Neural progenitor cell (in vitro differentiated cells): ENCODE results near the gene SYT6. TPM values are rescaled to one million over a fixed set of nuclear protein-coding genes. Genes with fewer than 3 reads are reported as not detected.

Experiments
- DNase-seq: peaks from one replicate; pipeline ENCODE4 v3.0.0-alpha.2; 2016; ENCODE audit warnings: low spot score
- H2AFZ ChIP-seq: fragments of 200-600 bp; sonication (generic); replicated peaks from 2 replicates; pipeline ENCODE4 v1.6.1; 2016; ENCODE audit warnings: antibody characterized with exemption
- H3F3A ChIP-seq: fragments of 200-600 bp; sonication (generic); 2 replicates; pipeline ENCODE4 v1.6.1; 2016; ENCODE audit warnings: antibody characterized with exemption, low read depth
- H3K27ac ChIP-seq: fragments of 200-600 bp; sonication (generic); 2 replicates; pipeline ENCODE4 v1.5.1; 2016; ENCODE audit warnings: mild to moderate bottlenecking
- H3K27me3 ChIP-seq: fragments of 200-600 bp; sonication (generic); 2 replicates; pipeline ENCODE4 v1.6.1; 2016; ENCODE audit warnings: mild to moderate bottlenecking, moderate library complexity
- H3K36me3 ChIP-seq: fragments of 200-600 bp; sonication (generic); 2 replicates; pipeline ENCODE4 v1.5.1; 2016
- H3K4me1 ChIP-seq: fragments of 200-600 bp; sonication (generic); 2 replicates; pipeline ENCODE4 v1.6.1; 2016; ENCODE audit warnings: mixed run types
- H3K4me2 ChIP-seq: fragments of 200-600 bp; sonication (generic); 2 replicates; pipeline ENCODE4 v1.6.1; 2016
- H3K4me3 ChIP-seq: fragments of 200-600 bp; sonication (generic); 2 replicates; pipeline ENCODE4 v1.5.1; 2016
- H3K79me2 ChIP-seq: fragments of 200-600 bp; sonication (generic); 2 replicates; pipeline ENCODE4 v1.6.1; 2016; ENCODE audit warnings: low read depth
- H3K9ac ChIP-seq: fragments of 200-600 bp; sonication (generic); 2 replicates; pipeline ENCODE4 v1.6.1; 2016
- H3K9me3 ChIP-seq: fragments of 200-600 bp; sonication (generic); 2 replicates; pipeline ENCODE4 v1.5.1; 2016; ENCODE audit warnings: low read depth
- H4K20me1 ChIP-seq: fragments of 200-600 bp; sonication (generic); 2 replicates; pipeline ENCODE4 v1.6.1; 2016; ENCODE audit warnings: low read depth
- H3K27ac Mint-ChIP-seq: 3 replicates; pipeline ENCODE4 v1.8.0; 2021; ENCODE audit warnings: mixed read lengths
- H3K27me3 Mint-ChIP-seq: 2 replicates; pipeline ENCODE4 v1.8.0; 2022; ENCODE audit warnings: low read depth, mild to moderate bottlenecking, inconsistent platforms, moderate library complexity, mixed read lengths; ENCODE audit not compliant: insufficient read depth
- H3K36me3 Mint-ChIP-seq: 3 replicates; pipeline ENCODE4 v1.8.0; 2021; ENCODE audit warnings: mixed read lengths
- H3K4me1 Mint-ChIP-seq: 3 replicates; pipeline ENCODE4 v1.8.0; 2021; ENCODE audit warnings: mixed read lengths
- H3K4me3 Mint-ChIP-seq: 3 replicates; pipeline ENCODE4 v1.8.0; 2021; ENCODE audit warnings: mild to moderate bottlenecking, moderate library complexity, mixed read lengths
- H3K9me3 Mint-ChIP-seq: 3 replicates; pipeline ENCODE4 v1.8.0; 2020; ENCODE audit warnings: mixed read lengths
- EZH2 ChIP-seq: fragments of 200-600 bp; sonication (generic); IDR thresholded peaks from 2 replicates; pipeline ENCODE4 v1.6.1; 2017; ENCODE audit warnings: antibody characterized with exemption, mild to moderate bottlenecking, moderate library complexity
- EZH2phosphoT487 ChIP-seq: fragments of 200-600 bp; sonication (generic); IDR thresholded peaks from 2 replicates; pipeline ENCODE4 v1.6.1; 2017; ENCODE audit warnings: antibody characterized with exemption
- total RNA-seq: library from RNA; depleted of rRNA; stranded (reverse); fragments of >200 nt; gene quantifications from 2 replicates; pipeline ENCODE4 v1.2.3, GENCODE V29; 2015; ENCODE audit warnings: low replicate concordance
- TF ChIP-seq, protein P1 (sequence below): fragments of 200-600 bp; sonication (generic); IDR thresholded peaks from 2 replicates; pipeline ENCODE4 v1.5.1; 2017; ENCODE audit warnings: antibody characterized with exemption, mild to moderate bottlenecking

The SYT6 gene
- total RNA-seq, 1 donor from 2014 or later: 8.1 TPM

DNA sequence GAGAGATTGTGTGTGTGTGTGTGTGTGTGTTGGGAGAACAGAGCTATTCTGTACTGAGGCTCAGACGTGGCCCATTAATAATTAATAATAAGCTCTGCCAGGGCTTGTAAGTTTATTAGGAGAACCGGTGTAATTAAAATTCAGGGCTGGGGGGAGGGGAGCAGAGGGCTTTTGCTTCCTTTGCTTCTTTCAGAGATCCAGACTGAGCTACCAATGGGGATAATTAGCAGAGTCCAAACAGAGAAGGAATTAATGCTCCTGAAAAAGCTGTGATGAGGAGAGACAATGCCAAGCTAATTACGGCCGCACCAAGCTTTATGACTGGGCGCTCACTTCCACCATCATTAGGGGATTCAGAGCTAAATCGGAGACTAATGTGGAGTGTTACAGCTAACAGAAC is 4.5 kb downstream of the SYT6 start:
- H3K36me3 Mint-ChIP-seq: no peaks in the 10 kb centered on the region
- no peaks in the 10 kb centered on the region for H3K9me3 Mint-ChIP-seq
- Histone ChIP-seq H3K36me3 (no peaks in the 10 kb centered on the region), H3K4me1 (peaks cover 76% of the 10 kb centered on the region), H2AFZ (no peak overlapping the region), H3F3A (peaks cover 42% of the 10 kb centered on the region), H4K20me1 (peaks cover 45% of the 10 kb centered on the region), H3K27ac (no peak overlapping the region), H3K79me2 (peaks cover 84% of the 10 kb centered on the region), H3K27me3 (peaks cover 16% of the 10 kb centered on the region), H3K4me2 (peak overlapping the region; percentile 98), H3K9ac (no peak overlapping the region), H3K9me3 (no peaks in the 10 kb centered on the region), H3K4me3 (peak overlapping the region; percentile 11)
- no peak for TF ChIP-seq EZH2phosphoT487
- TF ChIP-seq EZH2: no peak
- TF ChIP-seq, protein P1, sequence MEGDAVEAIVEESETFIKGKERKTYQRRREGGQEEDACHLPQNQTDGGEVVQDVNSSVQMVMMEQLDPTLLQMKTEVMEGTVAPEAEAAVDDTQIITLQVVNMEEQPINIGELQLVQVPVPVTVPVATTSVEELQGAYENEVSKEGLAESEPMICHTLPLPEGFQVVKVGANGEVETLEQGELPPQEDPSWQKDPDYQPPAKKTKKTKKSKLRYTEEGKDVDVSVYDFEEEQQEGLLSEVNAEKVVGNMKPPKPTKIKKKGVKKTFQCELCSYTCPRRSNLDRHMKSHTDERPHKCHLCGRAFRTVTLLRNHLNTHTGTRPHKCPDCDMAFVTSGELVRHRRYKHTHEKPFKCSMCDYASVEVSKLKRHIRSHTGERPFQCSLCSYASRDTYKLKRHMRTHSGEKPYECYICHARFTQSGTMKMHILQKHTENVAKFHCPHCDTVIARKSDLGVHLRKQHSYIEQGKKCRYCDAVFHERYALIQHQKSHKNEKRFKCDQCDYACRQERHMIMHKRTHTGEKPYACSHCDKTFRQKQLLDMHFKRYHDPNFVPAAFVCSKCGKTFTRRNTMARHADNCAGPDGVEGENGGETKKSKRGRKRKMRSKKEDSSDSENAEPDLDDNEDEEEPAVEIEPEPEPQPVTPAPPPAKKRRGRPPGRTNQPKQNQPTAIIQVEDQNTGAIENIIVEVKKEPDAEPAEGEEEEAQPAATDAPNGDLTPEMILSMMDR: no peak
- H3K4me1 Mint-ChIP-seq: peaks cover 29% of the 10 kb centered on the region
- DNase-seq: peak; percentile 32
- H3K27me3 Mint-ChIP-seq: peaks cover 27% of the 10 kb centered on the region
- no peak overlapping the region for H3K4me3 Mint-ChIP-seq
- no peak overlapping the region for H3K27ac Mint-ChIP-seq

DNA sequence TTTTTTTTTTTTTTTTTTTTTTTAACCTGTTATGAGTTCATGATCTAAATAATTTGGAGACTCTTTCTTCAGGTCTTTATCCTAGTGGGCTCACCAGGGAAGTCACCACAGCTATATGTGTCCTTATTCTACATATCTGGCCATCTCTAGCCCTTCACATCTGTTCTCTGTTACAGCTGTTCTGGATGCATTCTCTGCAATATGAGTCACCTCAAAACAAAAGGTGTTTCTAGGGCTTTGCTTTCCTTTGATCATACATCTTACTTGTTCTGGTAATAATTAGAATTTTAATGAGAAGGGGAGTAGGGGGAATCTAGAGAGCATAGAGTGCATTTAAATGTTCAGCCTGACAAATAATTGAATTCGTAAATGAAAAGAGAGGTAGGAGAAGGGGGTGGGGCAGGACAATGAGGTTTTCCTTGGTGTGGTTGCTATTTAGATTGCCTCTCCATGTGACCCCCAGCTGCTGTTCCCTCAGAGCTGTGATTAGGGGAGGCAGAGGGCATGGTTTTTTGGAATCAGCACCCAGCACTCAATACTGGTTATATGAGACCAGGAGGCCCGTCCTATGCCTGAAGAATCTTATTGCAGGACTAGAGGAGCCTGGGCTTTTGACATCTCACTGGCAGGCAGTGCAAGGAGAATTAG is 8.0 kb downstream of the SYT6 start:
- Mint-ChIP-seq H3K27me3 (peaks cover 6% of the 10 kb centered on the region), H3K4me1 (peaks cover 14% of the 10 kb centered on the region)
- TF ChIP-seq EZH2: no peak
- no peak for TF ChIP-seq EZH2phosphoT487
- TF ChIP-seq, protein P1: no peak

DNA sequence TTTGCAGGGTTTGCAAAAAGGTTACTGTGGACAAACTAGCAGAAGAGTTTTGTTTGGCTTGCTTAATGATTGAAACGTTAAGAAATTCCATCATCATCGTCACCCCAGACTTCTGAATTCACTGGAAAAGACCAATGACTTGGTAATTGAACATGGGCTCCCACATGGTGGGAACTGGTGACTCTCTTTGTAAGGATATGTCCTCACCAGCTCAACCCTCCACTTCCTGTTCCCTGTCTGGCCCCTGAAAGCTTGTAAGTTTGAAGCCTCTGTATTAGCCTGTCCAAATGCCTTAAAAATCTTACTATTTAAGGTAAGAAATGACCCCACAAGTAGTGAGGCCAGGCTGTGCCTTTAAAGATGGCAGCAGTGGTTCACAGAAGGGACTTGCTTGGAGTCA is 9.7 kb downstream of the SYT6 start:
- Mint-ChIP-seq H3K9me3 (peaks cover 2% of the 10 kb centered on the region), H3K27me3 (peaks cover 2% of the 10 kb centered on the region), H3K4me3 (no peak overlapping the region), H3K36me3 (peaks cover 5% of the 10 kb centered on the region), H3K4me1 (peaks cover 14% of the 10 kb centered on the region), H3K27ac (no peak overlapping the region)
- peaks cover 44% of the 10 kb centered on the region for H3K4me1 ChIP-seq
- no peak for DNase-seq
- H2AFZ ChIP-seq: no peak overlapping the region
- no peak overlapping the region for H3K4me2 ChIP-seq
- no peak overlapping the region for H3K4me3 ChIP-seq
- TF ChIP-seq, protein P1: no peak
- TF ChIP-seq EZH2phosphoT487 (no peak), EZH2 (no peak)
- H3F3A ChIP-seq: peaks cover 26% of the 10 kb centered on the region
- H3K9ac ChIP-seq: no peak overlapping the region
- H3K79me2 ChIP-seq: peaks cover 93% of the 10 kb centered on the region
- peaks cover 23% of the 10 kb centered on the region for H4K20me1 ChIP-seq
- no peaks in the 10 kb centered on the region for H3K27me3 ChIP-seq
- H3K36me3 ChIP-seq: no peaks in the 10 kb centered on the region
- no peaks in the 10 kb centered on the region for H3K9me3 ChIP-seq
- H3K27ac ChIP-seq: no peak overlapping the region

More for the DNA sequence above, 8.0 kb downstream of the SYT6 start:
- Mint-ChIP-seq H3K4me3 (no peak overlapping the region), H3K9me3 (peaks cover 2% of the 10 kb centered on the region), H3K36me3 (peaks cover 2% of the 10 kb centered on the region), H3K27ac (peak overlapping the region; percentile 34)
- no peak for DNase-seq
- no peak overlapping the region for H3K9ac ChIP-seq
- no peaks in the 10 kb centered on the region for H3K27me3 ChIP-seq
- peaks cover 54% of the 10 kb centered on the region for H3K4me1 ChIP-seq
- H2AFZ ChIP-seq: no peak overlapping the region
- peaks cover 99% of the 10 kb centered on the region for H3K79me2 ChIP-seq
- H3F3A ChIP-seq: peaks cover 35% of the 10 kb centered on the region
- H3K9me3 ChIP-seq: no peaks in the 10 kb centered on the region
- H3K4me3 ChIP-seq: no peak overlapping the region
- H4K20me1 ChIP-seq: peaks cover 32% of the 10 kb centered on the region
- H3K36me3 ChIP-seq: no peaks in the 10 kb centered on the region
- H3K4me2 ChIP-seq: peak overlapping the region; percentile 40
- H3K27ac ChIP-seq: no peak overlapping the region
